NCI-H128 (cell line): ENCODE data around the gene RAET1G.
"Not testable (repeated sequence)": the region's sequence is repeated elsewhere in the genome, so short reads cannot be mapped to it uniquely, and the experiment has no call there.

Source experiments
- DNase-seq: peaks from one replicate; lab custom pipeline; 2025; ENCODE audit not compliant: unreplicated experiment; lab: John Stamatoyannopoulos, UW

The RAET1G gene, protein sequence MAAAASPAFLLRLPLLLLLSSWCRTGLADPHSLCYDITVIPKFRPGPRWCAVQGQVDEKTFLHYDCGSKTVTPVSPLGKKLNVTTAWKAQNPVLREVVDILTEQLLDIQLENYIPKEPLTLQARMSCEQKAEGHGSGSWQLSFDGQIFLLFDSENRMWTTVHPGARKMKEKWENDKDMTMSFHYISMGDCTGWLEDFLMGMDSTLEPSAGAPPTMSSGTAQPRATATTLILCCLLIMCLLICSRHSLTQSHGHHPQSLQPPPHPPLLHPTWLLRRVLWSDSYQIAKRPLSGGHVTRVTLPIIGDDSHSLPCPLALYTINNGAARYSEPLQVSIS

DNA sequence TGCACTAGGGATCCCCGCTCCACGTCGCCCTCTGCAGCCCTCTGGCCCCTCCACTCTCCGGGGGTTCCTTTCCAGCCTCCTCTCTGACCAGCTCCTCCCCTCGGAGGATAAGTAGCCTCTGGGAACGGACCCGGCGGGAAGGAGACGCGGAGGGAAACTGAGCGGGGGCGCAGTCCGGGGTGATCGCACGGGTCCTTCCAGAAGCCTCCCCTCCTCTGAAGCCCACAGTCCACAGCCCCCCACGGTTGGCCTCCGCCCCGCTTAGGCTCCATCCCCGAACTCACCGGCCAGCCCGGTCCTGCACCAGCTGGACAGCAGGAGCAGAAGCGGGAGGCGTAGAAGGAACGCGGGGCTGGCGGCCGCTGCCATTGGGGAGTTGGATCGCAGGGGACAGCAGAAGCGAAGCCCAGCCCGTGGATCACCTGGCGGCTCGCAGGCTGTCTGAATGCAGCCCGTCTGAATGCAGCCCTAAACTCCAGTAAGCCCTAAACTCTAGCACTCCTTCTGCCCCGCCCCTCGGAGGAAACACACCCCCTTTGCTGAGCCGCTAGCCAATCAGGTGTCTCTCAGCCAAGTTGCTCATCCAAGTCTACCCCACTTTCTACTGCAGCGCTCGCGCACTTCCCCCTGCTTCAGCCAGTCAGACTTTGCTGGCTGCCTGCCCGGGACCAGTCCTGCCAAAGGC is at the start of gene RAET1G:
RAET1G (minus strand) TSS at position 480 of the 685 bp plus-strand sequence; CDS start at position 369, 111 bp downstream.
- DNase-seq: peak; percentile 57

DNA sequence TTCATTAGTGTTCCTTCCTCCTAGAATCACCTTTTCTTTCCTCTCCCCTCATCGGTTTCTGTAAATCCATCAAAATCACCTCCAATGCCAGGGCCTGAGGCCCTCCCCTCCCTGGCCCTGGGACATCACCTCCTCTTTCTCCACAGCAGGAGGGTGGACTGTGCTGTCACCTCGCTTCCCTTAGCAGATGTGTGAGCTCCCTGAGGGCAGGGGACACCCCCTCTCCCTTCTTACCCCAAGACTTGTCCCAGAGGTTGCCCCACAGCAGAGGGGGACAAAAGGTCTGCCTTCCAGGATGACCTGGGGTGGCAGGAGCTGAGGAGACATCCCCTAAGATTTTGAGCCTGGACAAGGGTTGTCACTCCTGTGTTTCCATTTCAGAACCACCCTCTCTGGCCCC is 46.7 kb upstream of the RAET1G start:
- DNase-seq: no peak

DNA sequence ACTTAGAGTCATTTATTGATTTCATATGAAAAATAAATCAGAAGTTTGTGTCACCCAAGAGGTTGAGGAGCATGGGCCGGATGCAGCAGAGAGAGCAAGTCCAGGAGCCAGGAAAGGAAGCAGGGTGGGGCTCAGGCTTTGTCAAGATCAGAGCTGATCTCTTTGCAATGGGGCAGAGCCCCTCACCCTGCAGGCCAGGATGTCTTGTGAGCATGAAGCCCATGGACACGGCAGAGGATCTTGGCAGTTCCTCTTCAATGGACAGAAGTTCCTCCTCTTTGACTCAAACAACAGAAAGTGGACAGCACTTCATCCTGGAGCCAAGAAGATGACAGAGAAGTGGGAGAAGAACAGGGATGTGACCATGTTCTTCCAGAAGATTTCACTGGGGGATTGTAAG is 46.0 kb upstream of the RAET1G start:
- DNase-seq: not testable (repeated sequence)

DNA sequence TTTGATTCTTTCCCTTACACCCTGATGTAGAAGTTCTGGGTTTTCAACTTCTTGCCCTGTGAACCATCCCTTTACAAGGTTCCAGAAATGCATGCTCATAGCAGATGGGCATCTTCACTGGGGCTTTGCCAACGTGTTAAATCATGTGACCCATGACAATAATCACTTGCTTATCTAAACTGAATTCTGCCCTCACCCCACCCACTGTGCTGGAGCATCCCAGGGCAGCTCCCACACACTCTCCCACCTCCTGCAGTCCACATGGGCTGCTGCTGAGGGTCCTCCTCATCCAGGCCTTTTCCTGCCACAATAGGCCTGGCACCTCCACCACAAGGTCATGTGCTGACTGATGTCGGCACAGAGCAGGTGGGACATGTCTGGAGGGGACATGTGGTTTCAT is 45.1 kb upstream of the RAET1G start:
- not testable (repeated sequence) for DNase-seq

DNA sequence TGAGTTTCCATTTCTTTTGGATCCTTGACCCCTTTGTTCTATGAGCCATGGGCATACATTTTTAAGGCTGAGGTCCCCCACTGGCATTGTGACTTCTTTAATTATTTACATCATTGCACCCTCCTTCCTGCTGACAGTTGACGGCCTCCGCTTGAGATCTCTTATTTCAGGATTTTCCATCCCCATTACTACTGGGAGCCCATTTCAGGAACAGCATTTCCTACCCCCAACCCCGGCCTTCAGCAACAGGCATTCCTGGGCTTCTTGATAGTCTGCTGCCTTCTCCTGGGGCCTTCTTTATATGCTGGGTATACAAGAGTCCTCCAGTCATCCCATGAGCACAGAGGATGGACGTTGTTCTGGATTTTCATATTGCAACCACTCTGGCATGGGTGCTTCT is 44.7 kb upstream of the RAET1G start:
- DNase-seq: no peak

DNA sequence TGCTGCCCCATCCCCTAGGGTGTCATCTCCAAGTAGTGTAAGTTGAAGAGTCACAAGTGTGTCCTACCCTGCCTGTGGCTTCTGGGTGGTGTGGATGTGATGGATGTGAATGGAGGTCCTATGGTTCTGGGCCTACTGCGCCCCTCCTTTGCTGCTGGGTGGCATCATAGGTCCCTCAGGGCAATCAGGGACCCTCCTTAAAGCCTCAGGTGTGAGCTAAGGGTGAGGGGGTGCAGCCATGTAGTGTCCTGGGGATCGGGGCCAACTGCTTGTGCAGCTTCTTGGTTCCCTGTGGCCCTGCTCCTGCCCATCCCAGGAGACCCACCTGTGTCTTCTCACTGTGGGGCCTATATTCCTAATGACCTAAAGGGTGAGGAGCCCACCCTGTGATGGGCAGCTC is 43.4 kb upstream of the RAET1G start:
- not testable (repeated sequence) for DNase-seq

DNA sequence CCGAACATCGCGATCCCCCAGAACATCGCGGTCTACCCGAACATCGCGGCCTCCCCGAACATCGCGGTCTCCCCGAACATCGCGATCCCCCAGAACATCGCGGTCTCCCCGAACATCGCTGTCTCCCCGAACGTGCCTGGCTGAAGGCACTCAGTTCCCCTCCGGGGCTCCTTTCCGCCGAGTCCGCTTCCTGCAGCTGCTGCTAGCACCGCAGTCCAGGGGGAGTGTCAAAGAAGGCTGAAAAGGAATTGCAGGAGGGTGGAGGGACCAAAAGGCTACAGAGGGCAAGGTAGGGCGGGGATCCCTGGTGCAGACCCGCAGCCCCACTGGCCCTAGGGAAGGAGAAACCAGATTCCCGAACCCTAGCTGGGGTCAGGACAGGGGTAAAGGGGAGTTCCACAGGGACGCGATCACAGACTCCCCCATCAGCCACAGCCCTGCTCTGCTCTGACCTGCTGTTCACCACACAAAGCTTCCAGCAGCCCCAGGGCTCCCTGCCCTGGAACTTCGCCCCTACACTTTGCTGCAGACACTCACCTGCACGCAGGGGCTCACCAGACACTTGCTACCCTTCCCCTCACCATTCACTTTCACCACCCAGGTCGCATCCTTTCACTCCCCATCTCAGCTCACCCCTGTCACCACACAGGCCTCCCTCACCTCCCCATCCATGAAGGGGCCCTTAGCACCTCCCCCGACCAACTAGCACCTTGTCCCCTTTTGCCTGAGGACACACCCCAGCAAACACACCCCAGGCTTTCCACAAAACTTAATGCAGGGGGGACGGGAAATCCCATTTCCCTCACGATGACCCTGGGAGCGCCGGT is 42.5 kb upstream of the RAET1G start:
- no peak for DNase-seq

DNA sequence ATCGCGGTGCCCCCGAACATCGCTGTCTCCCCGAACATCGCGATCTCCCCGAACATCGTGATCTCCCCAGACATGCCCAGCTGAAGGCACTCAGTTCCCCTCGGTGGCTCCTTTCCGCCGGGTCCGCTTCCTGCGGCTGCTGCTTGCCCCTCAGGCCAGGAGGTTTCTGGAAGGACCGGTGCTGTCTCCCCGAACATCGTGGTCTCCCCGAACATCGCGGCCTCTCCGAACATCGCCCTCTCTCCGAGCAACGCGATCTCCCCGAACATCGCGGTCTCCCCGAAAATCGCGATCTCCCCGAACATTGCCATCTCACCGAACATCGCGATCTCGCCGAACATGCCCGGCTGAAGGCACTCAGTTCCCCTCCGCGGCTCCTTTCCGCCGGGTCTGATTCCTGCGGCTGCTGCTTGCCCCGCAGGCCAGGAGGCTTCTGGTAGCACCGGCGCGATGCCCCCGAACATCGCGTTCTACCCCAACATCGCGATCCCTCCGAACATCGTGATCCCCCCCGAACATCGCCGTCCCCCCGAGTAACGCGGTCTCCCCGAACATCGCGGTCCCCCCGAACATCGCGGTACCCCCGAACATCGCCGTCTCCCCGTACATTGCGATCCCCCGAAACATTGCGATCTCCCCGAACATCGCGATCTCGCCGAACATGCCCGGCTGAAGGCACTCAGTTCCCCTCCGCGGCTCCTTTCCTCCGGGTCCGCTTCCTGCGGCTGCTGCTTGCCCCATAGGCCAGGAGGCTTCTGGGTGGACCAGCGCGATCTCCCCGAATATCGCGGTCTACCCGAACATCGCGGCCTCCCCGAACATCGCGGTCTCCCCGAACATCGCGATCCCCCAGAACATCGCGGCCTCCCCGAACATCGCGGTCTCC is 41.6 kb upstream of the RAET1G start:
- no peak for DNase-seq

DNA sequence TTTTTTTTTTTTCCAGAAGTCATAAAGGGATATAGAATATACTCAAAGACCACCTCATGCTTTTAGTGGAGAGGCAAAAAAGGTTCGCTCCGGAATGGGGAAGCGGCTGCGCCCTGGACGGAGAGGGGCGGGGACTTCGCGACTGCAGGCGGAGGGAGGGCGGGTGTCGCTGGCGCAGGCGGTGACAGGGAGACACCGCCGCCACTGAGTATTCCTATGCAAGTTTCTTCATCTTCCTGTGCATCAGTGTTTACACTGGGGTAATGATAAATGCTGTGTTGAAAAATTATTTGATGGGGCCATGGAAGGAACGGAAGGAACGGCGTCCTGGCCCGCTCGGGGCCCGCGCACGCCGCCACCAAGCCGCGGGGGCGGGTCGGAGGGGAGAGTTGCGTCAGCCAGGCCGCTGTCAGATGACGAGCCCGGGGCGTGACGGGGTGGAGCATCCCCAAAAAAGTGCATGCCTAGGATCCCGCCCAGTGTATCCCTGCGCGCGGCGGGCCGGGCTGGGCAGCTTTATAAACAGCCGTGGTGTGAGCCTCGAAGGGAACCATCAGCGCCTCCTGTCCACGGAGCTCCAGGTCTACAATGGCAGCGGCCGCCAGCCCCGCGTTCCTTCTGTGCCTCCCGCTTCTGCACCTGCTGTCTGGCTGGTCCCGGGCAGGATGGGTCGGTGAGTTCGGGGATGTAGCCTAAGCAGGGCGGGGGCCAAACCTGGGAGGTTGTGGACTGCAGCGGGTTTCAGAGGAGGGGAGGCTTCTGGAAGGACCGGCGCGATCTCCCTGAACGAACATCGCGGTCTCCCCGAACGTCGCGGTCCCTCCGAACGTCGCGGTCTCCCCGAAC is 40.8 kb upstream of the RAET1G start, which contains the start of gene ULBP1:
ULBP1 (plus strand) TSS at position 482 of the 846 bp plus-strand sequence; CDS start at position 589, 107 bp downstream.
- peak; percentile 24 for DNase-seq

DNA sequence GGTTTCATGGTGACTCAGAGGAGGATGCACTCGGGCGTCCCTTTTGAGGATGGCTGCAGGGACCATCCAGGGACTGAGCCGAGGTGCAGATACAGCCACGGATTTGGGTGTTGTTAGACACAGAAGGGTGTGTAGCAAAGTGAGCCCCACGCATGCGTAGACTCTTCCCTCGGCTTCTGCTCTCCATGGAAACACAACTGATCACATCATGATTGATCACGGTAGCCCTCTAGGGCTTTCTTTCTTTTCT is 40.2 kb upstream of the RAET1G start:
- DNase-seq: no peak

DNA sequence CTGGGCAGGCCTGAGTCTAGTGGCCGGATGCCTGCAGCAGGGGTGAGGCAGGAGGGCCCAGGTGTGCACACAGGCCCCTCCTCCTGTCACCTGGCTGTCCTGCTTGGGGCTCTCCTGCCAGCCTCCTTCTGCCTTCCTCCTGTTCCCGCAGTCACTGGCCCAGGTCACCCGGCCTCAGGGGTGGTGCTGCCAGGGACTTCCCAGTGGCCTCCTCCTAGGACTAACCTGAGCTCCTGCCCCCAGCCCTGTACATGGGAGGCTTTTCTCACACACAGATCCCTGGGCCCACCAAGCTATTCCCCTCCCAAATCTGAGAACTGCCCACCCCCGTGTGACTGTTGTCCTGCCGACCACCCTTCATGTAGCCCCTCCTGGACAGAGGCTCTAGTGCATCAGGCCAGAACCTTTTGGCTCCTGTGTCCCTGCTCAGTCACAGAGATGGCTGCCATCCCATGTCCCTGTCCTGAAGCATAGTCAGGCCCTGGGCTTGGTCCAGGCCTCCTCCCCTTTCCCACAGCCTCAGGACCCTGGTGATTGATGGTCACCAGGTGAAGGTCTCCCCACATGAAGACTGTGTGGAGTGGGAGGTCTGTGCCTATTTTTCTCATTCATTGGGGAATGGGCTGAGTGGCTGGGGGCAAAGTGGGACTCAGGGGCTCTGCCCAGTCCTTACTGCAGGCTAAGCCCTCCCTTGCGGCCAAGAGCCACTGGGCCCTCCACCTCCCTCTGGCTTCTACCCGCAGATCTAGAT is 39.7 kb upstream of the RAET1G start:
- DNase-seq: no peak

DNA sequence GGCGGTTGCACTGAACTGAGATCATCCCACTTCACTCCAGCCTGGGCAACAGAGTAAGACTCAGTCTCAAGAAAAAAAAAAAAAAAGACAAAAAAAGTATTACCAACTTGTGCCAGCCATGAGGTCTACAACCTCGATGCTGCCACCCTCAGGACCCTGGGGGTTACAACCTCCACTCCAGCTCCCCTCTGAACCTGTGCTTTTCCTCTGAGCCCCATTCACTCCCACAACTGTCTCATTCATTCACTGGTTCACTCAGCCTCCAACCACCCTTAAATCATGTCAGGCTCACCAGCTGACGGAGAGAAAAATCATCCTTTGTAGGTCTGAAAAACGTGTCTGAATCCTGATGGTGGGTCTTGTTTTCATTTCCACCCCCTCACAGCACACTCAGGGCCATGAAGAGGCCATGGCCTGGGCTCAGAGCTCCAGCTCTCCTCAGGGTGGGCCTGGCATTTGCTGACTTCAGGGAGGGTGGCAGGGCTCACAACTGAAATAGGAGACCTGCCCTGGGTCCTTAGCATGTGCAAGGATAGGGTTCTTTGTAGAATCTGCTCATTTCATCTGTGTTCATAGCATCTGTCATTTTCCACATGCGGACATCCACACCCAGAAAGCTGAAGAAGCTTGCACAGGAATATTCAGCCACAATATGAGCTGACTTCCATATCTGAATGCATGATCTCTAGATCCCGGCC is 39.0 kb upstream of the RAET1G start:
- DNase-seq: no peak

DNA sequence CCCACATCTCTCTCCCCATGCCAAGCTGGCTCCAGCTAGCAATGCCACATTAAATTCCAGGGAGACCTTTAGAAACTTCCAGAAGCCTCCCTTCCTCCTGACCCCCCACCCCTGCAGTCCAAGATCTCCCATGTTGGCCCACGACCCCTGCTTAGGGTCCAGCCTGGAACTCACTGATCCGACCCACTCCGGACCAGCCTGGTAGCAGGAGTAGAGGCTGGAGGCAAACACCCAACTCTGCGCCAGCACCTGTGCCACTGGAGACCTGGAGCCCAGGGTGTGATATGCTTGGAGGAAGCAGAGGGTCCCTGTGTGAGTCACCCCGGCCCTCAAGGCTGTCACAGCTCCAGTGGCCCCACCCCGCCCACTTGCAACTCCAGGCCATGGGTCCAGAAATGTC is 37.6 kb upstream of the RAET1G start:
- DNase-seq: no peak

DNA sequence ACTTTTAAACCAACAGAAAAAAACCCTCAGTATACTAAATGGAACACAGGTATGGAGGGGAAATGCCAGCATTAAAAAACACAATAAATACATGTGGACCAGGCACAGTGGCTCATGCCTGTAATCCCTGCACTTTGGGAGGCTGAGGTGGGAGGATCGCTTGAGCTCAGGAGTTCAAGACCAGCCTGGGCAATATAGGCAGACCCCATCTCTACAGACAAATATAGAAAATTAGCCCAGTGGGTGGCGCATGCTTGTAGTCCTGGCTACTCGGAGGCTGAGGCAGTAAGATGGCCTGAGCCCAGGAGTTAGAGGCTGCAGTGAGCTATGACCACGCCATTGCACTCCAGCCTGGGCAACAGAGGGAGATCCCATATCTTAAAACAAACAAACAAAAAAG is 36.9 kb upstream of the RAET1G start:
- DNase-seq: not testable (repeated sequence)

DNA sequence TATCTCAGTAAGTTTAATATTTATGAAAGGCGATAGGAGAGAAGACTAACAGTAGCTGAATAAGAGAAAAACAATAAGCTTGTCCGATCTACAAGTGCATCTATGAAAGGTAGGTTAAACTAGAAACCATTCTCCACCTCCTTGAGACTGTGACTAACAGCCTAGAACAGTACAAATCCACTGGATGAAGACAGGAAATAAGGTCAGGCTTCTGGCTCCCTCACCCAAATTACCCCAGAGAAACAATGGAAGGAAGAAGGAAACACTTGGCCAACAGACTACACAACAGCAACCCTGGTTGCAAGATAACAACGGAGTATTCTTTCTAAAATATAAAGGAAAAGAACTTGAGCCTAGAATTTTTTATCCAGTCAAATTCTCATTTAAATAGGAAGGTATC is 35.2 kb upstream of the RAET1G start:
- DNase-seq: not testable (repeated sequence)

DNA sequence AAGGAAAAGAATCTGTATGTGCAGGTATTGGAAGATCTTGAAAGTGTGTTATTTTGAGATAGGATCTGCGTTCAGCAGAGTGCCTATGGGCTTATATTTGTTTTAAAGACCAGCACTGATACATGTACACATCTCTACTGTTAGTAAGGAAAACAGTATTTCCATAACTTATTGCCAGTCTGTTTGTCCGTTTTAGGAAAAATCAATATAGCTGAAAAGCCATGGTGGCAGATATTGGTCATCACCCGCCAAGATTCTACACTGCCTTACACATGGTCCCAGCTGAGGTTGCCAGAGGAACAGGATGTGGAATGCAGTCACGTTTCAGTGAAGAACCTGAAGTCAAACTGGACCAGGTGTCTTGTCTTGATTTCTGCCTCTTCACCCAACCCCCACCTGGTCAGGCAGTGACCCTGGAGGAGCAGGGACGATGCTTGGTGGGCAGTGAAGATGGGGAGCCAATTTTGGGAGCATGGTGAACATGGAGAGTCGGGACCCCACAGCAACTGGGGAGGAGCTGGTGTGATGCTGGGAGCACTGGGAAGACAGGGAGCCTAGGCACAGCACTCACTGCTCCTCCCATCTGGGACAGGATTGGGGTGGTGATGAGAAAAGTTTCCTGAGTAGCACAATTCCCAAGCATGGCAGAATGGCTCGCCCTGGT is 32.9 kb upstream of the RAET1G start:
- not testable (repeated sequence) for DNase-seq

DNA sequence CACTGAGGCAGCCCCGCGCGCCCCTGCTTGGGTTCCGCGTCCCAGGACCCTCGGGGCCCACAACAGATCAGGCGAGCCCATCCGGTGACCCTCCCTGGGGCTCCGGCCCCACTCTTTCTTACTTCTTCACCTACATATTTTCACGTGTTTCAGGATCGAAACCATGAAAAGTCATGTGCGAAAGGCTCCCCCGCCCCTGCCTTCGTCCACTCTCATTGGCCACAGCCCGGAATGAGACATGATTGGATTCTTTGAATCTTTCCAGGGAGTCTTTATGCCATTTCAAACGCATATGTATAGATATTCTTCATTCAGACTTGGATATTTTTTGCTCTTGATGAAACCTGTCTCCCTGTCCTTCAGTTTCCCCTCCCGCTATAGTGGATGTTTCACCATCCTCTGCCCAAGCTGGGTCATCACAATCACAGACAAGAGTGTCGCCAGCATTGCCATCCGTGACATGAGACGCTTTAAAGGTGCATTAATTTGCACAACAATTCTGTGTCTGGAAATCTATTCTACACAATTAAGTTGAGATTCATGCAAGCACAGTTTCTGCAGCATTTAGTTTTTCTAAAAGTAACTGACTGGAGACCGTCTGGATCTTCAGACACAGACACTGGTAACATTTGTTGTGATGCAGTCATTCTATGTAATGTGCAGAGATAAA is 32.2 kb upstream of the RAET1G start:
- not testable (repeated sequence) for DNase-seq
